NT2/D1 (cell line): Measurements from ENCODE around the gene FZD8.

ENCODE experiments used
- DNase-seq: peaks from one replicate; pipeline ENCODE4 v3.0.0-alpha.2; 2011; ENCODE audit warnings: low read depth, low spot score
- H3K27me3 ChIP-seq: 2 replicates; pipeline ENCODE4 v1.6.0; 2011; ENCODE audit warnings: mild to moderate bottlenecking; ENCODE audit not compliant: insufficient read length, insufficient read depth
- H3K36me3 ChIP-seq: 2 replicates; pipeline ENCODE4 v1.6.1; 2011; ENCODE audit warnings: mild to moderate bottlenecking, low read length, mixed read lengths; ENCODE audit not compliant: insufficient read depth, insufficient read length
- H3K4me1 ChIP-seq: 2 replicates; pipeline ENCODE4 v1.5.1; 2011; ENCODE audit not compliant: insufficient read depth, insufficient read length
- H3K4me3 ChIP-seq: 2 replicates; pipeline ENCODE4 v1.5.1; 2011; ENCODE audit warnings: low read depth; ENCODE audit not compliant: insufficient read length
- H3K9ac ChIP-seq: 2 replicates; pipeline ENCODE4 v1.6.0; 2011; ENCODE audit warnings: low read depth; ENCODE audit not compliant: insufficient read length
- H3K9me3 ChIP-seq: 2 replicates; pipeline ENCODE4 v1.5.1; 2011; ENCODE audit warnings: mild to moderate bottlenecking, low read length; ENCODE audit not compliant: insufficient read depth
- SUZ12 ChIP-seq: IDR thresholded peaks from 2 replicates; pipeline ENCODE4 v1.6.1; 2011; ENCODE audit not compliant: insufficient read length, insufficient read depth; ENCODE audit errors: extremely low read depth
- YY1 ChIP-seq: IDR thresholded peaks from 2 replicates; pipeline ENCODE4 v1.6.1; 2011; ENCODE audit not compliant: insufficient read length, insufficient read depth
- ZNF274 ChIP-seq: IDR thresholded peaks from 2 replicates; pipeline ENCODE4 v1.6.1; 2011; ENCODE audit warnings: mild to moderate bottlenecking, low read depth, low read length

Gene FZD8

GRCh38 chr10:35674843-35675242, 32.7 kb upstream of the FZD8 start:
- TF ChIP-seq ZNF274: no peak
- TF ChIP-seq YY1: no peak
- no peak for TF ChIP-seq SUZ12
- Histone ChIP-seq H3K4me1 (no peaks in the 10 kb centered on the region), H3K9me3 (no peaks in the 10 kb centered on the region), H3K4me3 (no peak overlapping the region), H3K9ac (no peak overlapping the region), H3K36me3 (no peaks in the 10 kb centered on the region), H3K27me3 (no peaks in the 10 kb centered on the region)
- no peak for DNase-seq

GRCh38 chr10:35668865-35669650, 27.0 kb upstream of the FZD8 start:
- Histone ChIP-seq H3K4me3 (no peak overlapping the region), H3K27me3 (no peaks in the 10 kb centered on the region), H3K4me1 (peaks cover 4% of the 10 kb centered on the region), H3K9ac (no peak overlapping the region), H3K9me3 (no peaks in the 10 kb centered on the region), H3K36me3 (no peaks in the 10 kb centered on the region)
- TF ChIP-seq ZNF274 (no peak), SUZ12 (no peak), YY1 (no peak)
- DNase-seq: peak; percentile 39

GRCh38 chr10:35667971-35668370, 25.9 kb upstream of the FZD8 start:
- no peak overlapping the region for H3K4me3 ChIP-seq
- DNase-seq: no peak
- no peaks in the 10 kb centered on the region for H3K9me3 ChIP-seq
- H3K27me3 ChIP-seq: no peaks in the 10 kb centered on the region
- H3K4me1 ChIP-seq: peaks cover 4% of the 10 kb centered on the region
- TF ChIP-seq YY1 (no peak), ZNF274 (no peak), SUZ12 (no peak)
- H3K36me3 ChIP-seq: no peaks in the 10 kb centered on the region
- no peak overlapping the region for H3K9ac ChIP-seq

GRCh38 chr10:35667270-35667889, 25.3 kb upstream of the FZD8 start:
- no peak for DNase-seq
- TF ChIP-seq SUZ12 (no peak), ZNF274 (no peak), YY1 (no peak)
- Histone ChIP-seq H3K9ac (no peak overlapping the region), H3K4me1 (peaks cover 4% of the 10 kb centered on the region), H3K9me3 (no peaks in the 10 kb centered on the region), H3K27me3 (no peaks in the 10 kb centered on the region), H3K4me3 (no peak overlapping the region), H3K36me3 (no peaks in the 10 kb centered on the region)

- Histone ChIP-seq H3K36me3 (no peaks in the 10 kb centered on the region), H3K4me1 (no peaks in the 10 kb centered on the region), H3K9ac (no peak overlapping the region), H3K9me3 (no peaks in the 10 kb centered on the region), H3K4me3 (no peak overlapping the region), H3K27me3 (no peaks in the 10 kb centered on the region)
- TF ChIP-seq SUZ12 (no peak), YY1 (no peak), ZNF274 (no peak)
- DNase-seq: no peak
Observed at GRCh38 chr10:35661236-35661635, 19.1 kb upstream of the FZD8 start.

- TF ChIP-seq YY1 (no peak), SUZ12 (no peak), ZNF274 (no peak)
- no peak for DNase-seq
- Histone ChIP-seq H3K9ac (no peak overlapping the region), H3K36me3 (no peaks in the 10 kb centered on the region), H3K4me3 (no peak overlapping the region), H3K27me3 (no peaks in the 10 kb centered on the region), H3K9me3 (no peaks in the 10 kb centered on the region), H3K4me1 (no peaks in the 10 kb centered on the region)
Observed at GRCh38 chr10:35659456-35659855, 17.4 kb upstream of the FZD8 start.

GRCh38 chr10:35657621-35658020, 15.5 kb upstream of the FZD8 start:
- no peaks in the 10 kb centered on the region for H3K4me1 ChIP-seq
- DNase-seq: no peak
- H3K36me3 ChIP-seq: no peaks in the 10 kb centered on the region
- no peak overlapping the region for H3K4me3 ChIP-seq
- H3K27me3 ChIP-seq: no peaks in the 10 kb centered on the region
- no peaks in the 10 kb centered on the region for H3K9me3 ChIP-seq
- no peak overlapping the region for H3K9ac ChIP-seq
- TF ChIP-seq ZNF274 (no peak), SUZ12 (no peak), YY1 (no peak)
